Activated T-cell treated with anti-CD3 and anti-CD28 coated beads, Interleukin-2, amount 50 U/mL, for 4 hours (primary cell): ENCODE measurements around the gene HEPACAM2. TPM values are rescaled to one million over a fixed set of nuclear protein-coding genes. Genes with fewer than 3 reads are reported as not detected.

Experiments
- ATAC-seq, 2 donors: fragments of 200-7000 bp; cut with Tn5 transposase; one replicate each; pipeline ENCODE4 v1.10.0; 2021
- DNase-seq: peaks from one replicate; pipeline ENCODE4 v3.0.0-alpha.2; 2020
- H3K27me3 Mint-ChIP-seq: one replicate; pipeline ENCODE4 v1.8.0; 2021; ENCODE audit warnings: low read depth, mixed read lengths
- H3K36me3 Mint-ChIP-seq: one replicate; pipeline ENCODE4 v1.8.0; 2022; ENCODE audit warnings: mixed read lengths; ENCODE audit not compliant: insufficient read depth
- H3K4me1 Mint-ChIP-seq: one replicate; pipeline ENCODE4 v1.8.0; 2021; ENCODE audit warnings: low read depth, mixed read lengths
- H3K4me3 Mint-ChIP-seq: one replicate; pipeline ENCODE4 v1.8.0; 2021; ENCODE audit warnings: mild to moderate bottlenecking, moderate library complexity, mixed read lengths
- H3K9me3 Mint-ChIP-seq: one replicate; pipeline ENCODE4 v1.8.0; 2021; ENCODE audit warnings: mixed read lengths
- total RNA-seq, 3 donors: library from RNA; stranded (reverse); gene quantifications; one replicate each; pipeline ENCODE4 v1.2.1, GENCODE V29; 2021

Gene HEPACAM2
- total RNA-seq, 3 donors from 2014 or later: not detected

- H3K4me3 Mint-ChIP-seq: no peak overlapping the region
- H3K36me3 Mint-ChIP-seq: no peaks in the 10 kb centered on the region
- ATAC-seq: no peak
- H3K27me3 Mint-ChIP-seq: peaks cover 10% of the 10 kb centered on the region
- no peak for DNase-seq
- no peaks in the 10 kb centered on the region for H3K9me3 Mint-ChIP-seq
- H3K4me1 Mint-ChIP-seq: no peaks in the 10 kb centered on the region
These were observed 48.1 kb downstream of the HEPACAM2 start for GRCh38 chr7:93178213-93178612.

GRCh38 chr7:93176992-93177580 lies 49.2 kb downstream of the HEPACAM2 start:
- DNase-seq (no peak), ATAC-seq (no peak)
- H3K27me3 Mint-ChIP-seq: peaks cover 7% of the 10 kb centered on the region
- no peaks in the 10 kb centered on the region for H3K4me1 Mint-ChIP-seq
- H3K36me3 Mint-ChIP-seq: peaks cover 2% of the 10 kb centered on the region
- peaks cover 1% of the 10 kb centered on the region for H3K9me3 Mint-ChIP-seq
- H3K4me3 Mint-ChIP-seq: no peak overlapping the region

GRCh38 chr7:93175219-93175618 lies 51.0 kb downstream of the HEPACAM2 start:
- no peak for DNase-seq
- peaks cover 2% of the 10 kb centered on the region for H3K36me3 Mint-ChIP-seq
- H3K27me3 Mint-ChIP-seq: peaks cover 9% of the 10 kb centered on the region
- H3K4me1 Mint-ChIP-seq: no peaks in the 10 kb centered on the region
- H3K4me3 Mint-ChIP-seq: no peak overlapping the region
- peaks cover 13% of the 10 kb centered on the region for H3K9me3 Mint-ChIP-seq
- no peak for ATAC-seq

- H3K4me1 Mint-ChIP-seq: no peaks in the 10 kb centered on the region
- no peak overlapping the region for H3K4me3 Mint-ChIP-seq
- no peak for DNase-seq
- peaks cover 9% of the 10 kb centered on the region for H3K27me3 Mint-ChIP-seq
- no peak for ATAC-seq
- peaks cover 3% of the 10 kb centered on the region for H3K36me3 Mint-ChIP-seq
- H3K9me3 Mint-ChIP-seq: peaks cover 26% of the 10 kb centered on the region
These were observed 53.6 kb downstream of the HEPACAM2 start for GRCh38 chr7:93172683-93173082.

GRCh38 chr7:93171606-93172226 lies 54.6 kb downstream of the HEPACAM2 start:
- ATAC-seq (no peak), DNase-seq (no peak)
- Mint-ChIP-seq H3K4me3 (no peak overlapping the region), H3K4me1 (no peaks in the 10 kb centered on the region), H3K36me3 (peaks cover 3% of the 10 kb centered on the region), H3K27me3 (peaks cover 5% of the 10 kb centered on the region), H3K9me3 (peaks cover 30% of the 10 kb centered on the region)

- peaks cover 12% of the 10 kb centered on the region for H3K4me1 Mint-ChIP-seq
- H3K27me3 Mint-ChIP-seq: no peaks in the 10 kb centered on the region
- no peak overlapping the region for H3K4me3 Mint-ChIP-seq
- DNase-seq (no peak), ATAC-seq (peak; percentile 65 to 73)
- H3K9me3 Mint-ChIP-seq: peaks cover 31% of the 10 kb centered on the region
- peaks cover 2% of the 10 kb centered on the region for H3K36me3 Mint-ChIP-seq
These were observed 60.8 kb downstream of the HEPACAM2 start for GRCh38 chr7:93165447-93165846.

- no peaks in the 10 kb centered on the region for H3K27me3 Mint-ChIP-seq
- H3K4me3 Mint-ChIP-seq: no peak overlapping the region
- DNase-seq (no peak), ATAC-seq (no peak)
- H3K9me3 Mint-ChIP-seq: peaks cover 31% of the 10 kb centered on the region
- peaks cover 12% of the 10 kb centered on the region for H3K4me1 Mint-ChIP-seq
- H3K36me3 Mint-ChIP-seq: peaks cover 2% of the 10 kb centered on the region
These were observed 61.5 kb downstream of the HEPACAM2 start for GRCh38 chr7:93164766-93165165.

- peaks cover 12% of the 10 kb centered on the region for H3K4me1 Mint-ChIP-seq
- H3K27me3 Mint-ChIP-seq: no peaks in the 10 kb centered on the region
- no peak for DNase-seq
- H3K36me3 Mint-ChIP-seq: no peaks in the 10 kb centered on the region
- H3K4me3 Mint-ChIP-seq: no peak overlapping the region
- no peak for ATAC-seq
- peaks cover 15% of the 10 kb centered on the region for H3K9me3 Mint-ChIP-seq
These were observed 65.0 kb downstream of the HEPACAM2 start for GRCh38 chr7:93161181-93161762.

- no peak for DNase-seq
- Mint-ChIP-seq H3K4me1 (peaks cover 7% of the 10 kb centered on the region), H3K4me3 (no peak overlapping the region), H3K27me3 (no peaks in the 10 kb centered on the region), H3K9me3 (peaks cover 15% of the 10 kb centered on the region), H3K36me3 (no peaks in the 10 kb centered on the region)
- ATAC-seq: peak; percentile 73
These were observed 65.9 kb downstream of the HEPACAM2 start for GRCh38 chr7:93160410-93160809.

- H3K4me3 Mint-ChIP-seq: no peak overlapping the region
- no peaks in the 10 kb centered on the region for H3K27me3 Mint-ChIP-seq
- peaks cover 2% of the 10 kb centered on the region for H3K4me1 Mint-ChIP-seq
- no peaks in the 10 kb centered on the region for H3K36me3 Mint-ChIP-seq
- peaks cover 15% of the 10 kb centered on the region for H3K9me3 Mint-ChIP-seq
- no peak for ATAC-seq
- DNase-seq: no peak
These were observed 66.8 kb downstream of the HEPACAM2 start for GRCh38 chr7:93159490-93159889.

- no peaks in the 10 kb centered on the region for H3K27me3 Mint-ChIP-seq
- no peak for DNase-seq
- H3K36me3 Mint-ChIP-seq: no peaks in the 10 kb centered on the region
- no peak for ATAC-seq
- H3K9me3 Mint-ChIP-seq: peaks cover 7% of the 10 kb centered on the region
- H3K4me3 Mint-ChIP-seq: no peak overlapping the region
- H3K4me1 Mint-ChIP-seq: peaks cover 2% of the 10 kb centered on the region
These were observed 69.4 kb downstream of the HEPACAM2 start for GRCh38 chr7:93156884-93157283.

GRCh38 chr7:93150200-93150835 lies 76.0 kb downstream of the HEPACAM2 start:
- no peak overlapping the region for H3K4me3 Mint-ChIP-seq
- no peak for ATAC-seq
- H3K27me3 Mint-ChIP-seq: no peaks in the 10 kb centered on the region
- H3K9me3 Mint-ChIP-seq: no peaks in the 10 kb centered on the region
- no peak for DNase-seq
- H3K4me1 Mint-ChIP-seq: peaks cover 32% of the 10 kb centered on the region
- peaks cover 9% of the 10 kb centered on the region for H3K36me3 Mint-ChIP-seq

GRCh38 chr7:93148727-93149126 lies 77.5 kb downstream of the HEPACAM2 start:
- H3K36me3 Mint-ChIP-seq: peaks cover 16% of the 10 kb centered on the region

GRCh38 chr7:93148144-93148543 lies 78.1 kb downstream of the HEPACAM2 start, which contains the start of gene SAMD9L:
Gene SAMD9L, minus strand, starts transcription at chr7:93148385. Its CDS starts 12,414 bp downstream, at chr7:93135971.
- H3K36me3 Mint-ChIP-seq: peaks cover 22% of the 10 kb centered on the region
- H3K4me3 Mint-ChIP-seq: peak within 1 kb of the TSS; percentile 88
- ATAC-seq: peak; percentile 56 to 64
- H3K9me3 Mint-ChIP-seq: no peaks in the 10 kb centered on the region
- H3K27me3 Mint-ChIP-seq: no peaks in the 10 kb centered on the region
- DNase-seq: no peak
- peaks cover 42% of the 10 kb centered on the region for H3K4me1 Mint-ChIP-seq

More at GRCh38 chr7:93148727-93149126, 77.5 kb downstream of the HEPACAM2 start:
- H3K27me3 Mint-ChIP-seq: no peaks in the 10 kb centered on the region
- peaks cover 39% of the 10 kb centered on the region for H3K4me1 Mint-ChIP-seq
- no peak for DNase-seq
- H3K4me3 Mint-ChIP-seq: peak overlapping the region; percentile 88
- no peak for ATAC-seq
- no peaks in the 10 kb centered on the region for H3K9me3 Mint-ChIP-seq
